Measurements from ENCODE around the gene CRHBP. TPM values are rescaled to one million over a fixed set of nuclear protein-coding genes. Genes with fewer than 3 reads are reported as not detected.

CRHBP gene
- total and polyA plus RNA-seq, 2 donors from 2014 or later: 8.6 to 67.7 TPM

DNA sequence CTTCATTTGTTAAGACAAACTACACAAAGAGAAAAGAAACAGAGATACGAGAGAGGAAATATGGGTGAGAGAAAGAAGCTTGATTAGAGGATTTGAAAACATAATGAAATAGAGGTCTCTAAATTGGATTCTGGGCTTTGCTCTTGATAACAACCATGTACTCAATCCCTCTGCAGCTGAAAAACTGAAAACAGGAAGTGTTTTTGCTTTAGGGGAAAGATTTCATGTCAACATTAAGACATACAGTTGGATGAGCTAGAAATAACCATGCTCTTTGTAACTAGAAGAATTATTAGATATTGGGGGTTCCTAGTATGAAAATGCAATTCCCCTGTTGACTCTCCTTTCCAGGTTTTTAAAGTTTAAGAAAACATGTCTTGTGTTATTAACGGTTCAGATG is 21.9 kb downstream of the CRHBP start:
- no peaks in the 10 kb centered on the region for H3K27me3 ChIP-seq (ENCODE audit: control insufficient read depth, insufficient read depth, low read length)
- FAIRE-seq (no peak), DNase-seq (no peak)
- no peaks in the 10 kb centered on the region for H3K36me3 ChIP-seq (ENCODE audit: control insufficient read depth in 2 of 3, insufficient read depth in 3 of 3, low read length in 3 of 3)
- H3K9ac ChIP-seq (ENCODE audit: low read length in 3 of 3): no peak overlapping the region
- intact Hi-C loops (cut with DNase I): no loop called here
- H3K4me1 ChIP-seq (ENCODE audit: control insufficient read depth in 2 of 3, insufficient read depth in 2 of 3, low read depth in 1 of 3, low read length in 3 of 3): no peaks in the 10 kb centered on the region
- H3K4me3 ChIP-seq (ENCODE audit: low read length in 3 of 3): no peak overlapping the region
- TF ChIP-seq CTCF (IDR thresholded peaks at IDR 0.05; ENCODE audit: borderline replicate concordance, extremely low read depth, insufficient read depth): no peak
- no peak overlapping the region for H3K27ac ChIP-seq (ENCODE audit: low read depth in 2 of 2, low read length in 2 of 2)
- H3K9me3 ChIP-seq (ENCODE audit: control insufficient read depth in 2 of 3, insufficient read depth in 1 of 3, low read length in 3 of 3): no peaks in the 10 kb centered on the region

- H3K27me3 ChIP-seq (ENCODE audit: control insufficient read depth, insufficient read depth, low read length): no peaks in the 10 kb centered on the region
- H3K4me1 ChIP-seq (ENCODE audit: control insufficient read depth in 2 of 3, insufficient read depth in 2 of 3, low read depth in 1 of 3, low read length in 3 of 3): no peaks in the 10 kb centered on the region
- TF ChIP-seq CTCF (IDR thresholded peaks at IDR 0.05; ENCODE audit: borderline replicate concordance, extremely low read depth, insufficient read depth): no peak
- intact Hi-C loops (cut with DNase I): no loop called here
- no peak overlapping the region for H3K4me3 ChIP-seq (ENCODE audit: low read length in 3 of 3)
- DNase-seq (no peak), FAIRE-seq (no peak)
- no peaks in the 10 kb centered on the region for H3K36me3 ChIP-seq (ENCODE audit: control insufficient read depth in 2 of 3, insufficient read depth in 3 of 3, low read length in 3 of 3)
- H3K27ac ChIP-seq (ENCODE audit: low read depth in 2 of 2, low read length in 2 of 2): no peak overlapping the region
- no peaks in the 10 kb centered on the region for H3K9me3 ChIP-seq (ENCODE audit: control insufficient read depth in 2 of 3, insufficient read depth in 1 of 3, low read length in 3 of 3)
- H3K9ac ChIP-seq (ENCODE audit: low read length in 3 of 3): no peak overlapping the region
These were observed 26.0 kb downstream of the CRHBP start for GRCh38 chr5:76978869-76979268.

GRCh38 chr5:76980518-76981144 is 27.8 kb downstream of the CRHBP start:
- Histone ChIP-seq H3K36me3 (ENCODE audit: control insufficient read depth in 2 of 3, insufficient read depth in 3 of 3, low read length in 3 of 3) (no peaks in the 10 kb centered on the region), H3K27ac (ENCODE audit: low read depth in 2 of 2, low read length in 2 of 2) (no peak overlapping the region), H3K9me3 (ENCODE audit: control insufficient read depth in 2 of 3, insufficient read depth in 1 of 3, low read length in 3 of 3) (no peaks in the 10 kb centered on the region), H3K27me3 (ENCODE audit: control insufficient read depth, insufficient read depth, low read length) (no peaks in the 10 kb centered on the region), H3K4me3 (ENCODE audit: low read length in 3 of 3) (no peak overlapping the region), H3K9ac (ENCODE audit: low read length in 3 of 3) (no peak overlapping the region), H3K4me1 (ENCODE audit: control insufficient read depth in 2 of 3, insufficient read depth in 2 of 3, low read depth in 1 of 3, low read length in 3 of 3) (no peaks in the 10 kb centered on the region)
- no peak for TF ChIP-seq CTCF (IDR thresholded peaks at IDR 0.05; ENCODE audit: borderline replicate concordance, extremely low read depth, insufficient read depth)
- intact Hi-C loops (cut with DNase I): no loop called here
- FAIRE-seq: no peak
- no peak for DNase-seq

DNA sequence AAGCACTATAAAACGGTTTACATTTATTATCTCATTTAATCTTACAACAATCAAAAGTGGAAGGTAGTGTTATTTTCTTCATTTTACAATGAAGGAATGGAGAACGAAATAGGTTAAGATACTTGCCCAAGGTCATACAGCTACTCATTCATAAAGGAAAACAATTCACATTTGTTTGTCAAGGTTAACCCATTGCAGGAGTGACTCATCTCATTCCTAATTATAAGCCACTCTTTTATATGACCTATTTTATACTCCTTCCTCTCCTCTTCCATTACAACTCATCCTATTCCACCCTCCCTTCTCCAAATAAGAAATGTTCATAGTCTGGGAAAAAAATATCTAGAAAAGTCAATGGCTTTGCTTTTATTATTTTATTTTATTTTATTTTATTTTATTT is 29.6 kb downstream of the CRHBP start:
- Histone ChIP-seq H3K27ac (ENCODE audit: low read depth in 2 of 2, low read length in 2 of 2) (no peak overlapping the region), H3K36me3 (ENCODE audit: control insufficient read depth in 2 of 3, insufficient read depth in 3 of 3, low read length in 3 of 3) (no peaks in the 10 kb centered on the region), H3K27me3 (ENCODE audit: control insufficient read depth, insufficient read depth, low read length) (no peaks in the 10 kb centered on the region), H3K9ac (ENCODE audit: low read length in 3 of 3) (no peak overlapping the region), H3K4me1 (ENCODE audit: control insufficient read depth in 2 of 3, insufficient read depth in 2 of 3, low read depth in 1 of 3, low read length in 3 of 3) (no peaks in the 10 kb centered on the region), H3K9me3 (ENCODE audit: control insufficient read depth in 2 of 3, insufficient read depth in 1 of 3, low read length in 3 of 3) (no peaks in the 10 kb centered on the region), H3K4me3 (ENCODE audit: low read length in 3 of 3) (no peak overlapping the region)
- no peak for TF ChIP-seq CTCF (IDR thresholded peaks at IDR 0.05; ENCODE audit: borderline replicate concordance, extremely low read depth, insufficient read depth)
- intact Hi-C loops (cut with DNase I): no loop called here
- FAIRE-seq: no peak
- DNase-seq: no peak
